Measurements from ENCODE around the gene TAAR1.

DNA sequence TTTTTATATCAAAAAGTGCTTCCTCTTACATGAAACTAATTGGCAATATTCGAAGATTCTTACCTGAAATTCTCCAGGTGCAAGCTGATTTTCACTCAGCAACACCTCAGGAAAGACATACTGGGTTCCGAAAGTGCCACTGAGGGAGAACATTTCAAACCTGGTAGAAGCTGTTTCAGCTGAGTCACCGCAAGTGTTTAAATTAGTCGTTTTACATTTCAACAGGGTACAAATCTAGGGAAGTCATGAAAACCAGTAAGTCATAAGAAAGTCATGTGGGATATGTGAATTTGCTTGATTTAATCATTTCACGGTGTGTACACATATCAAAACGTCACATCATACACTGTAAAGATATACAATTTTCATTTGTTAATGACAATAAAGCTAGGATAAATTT lies 25.3 kb upstream of the TAAR1 start:
- TF ChIP-seq, protein P1, sequence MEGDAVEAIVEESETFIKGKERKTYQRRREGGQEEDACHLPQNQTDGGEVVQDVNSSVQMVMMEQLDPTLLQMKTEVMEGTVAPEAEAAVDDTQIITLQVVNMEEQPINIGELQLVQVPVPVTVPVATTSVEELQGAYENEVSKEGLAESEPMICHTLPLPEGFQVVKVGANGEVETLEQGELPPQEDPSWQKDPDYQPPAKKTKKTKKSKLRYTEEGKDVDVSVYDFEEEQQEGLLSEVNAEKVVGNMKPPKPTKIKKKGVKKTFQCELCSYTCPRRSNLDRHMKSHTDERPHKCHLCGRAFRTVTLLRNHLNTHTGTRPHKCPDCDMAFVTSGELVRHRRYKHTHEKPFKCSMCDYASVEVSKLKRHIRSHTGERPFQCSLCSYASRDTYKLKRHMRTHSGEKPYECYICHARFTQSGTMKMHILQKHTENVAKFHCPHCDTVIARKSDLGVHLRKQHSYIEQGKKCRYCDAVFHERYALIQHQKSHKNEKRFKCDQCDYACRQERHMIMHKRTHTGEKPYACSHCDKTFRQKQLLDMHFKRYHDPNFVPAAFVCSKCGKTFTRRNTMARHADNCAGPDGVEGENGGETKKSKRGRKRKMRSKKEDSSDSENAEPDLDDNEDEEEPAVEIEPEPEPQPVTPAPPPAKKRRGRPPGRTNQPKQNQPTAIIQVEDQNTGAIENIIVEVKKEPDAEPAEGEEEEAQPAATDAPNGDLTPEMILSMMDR (IDR thresholded peaks at IDR 0.05; ENCODE audit: low read length), result no peak
- no peak for TF ChIP-seq EZH2 (optimal IDR thresholded peaks at IDR 0.05; ENCODE audit: low read depth, low read length)

Data from MM.1S (cell line).